ENCODE data around the gene CIPC.
A peak's percentile ranks its signal among the peaks of the same experiment; 100 is the strongest.

The CIPC gene

DNA sequence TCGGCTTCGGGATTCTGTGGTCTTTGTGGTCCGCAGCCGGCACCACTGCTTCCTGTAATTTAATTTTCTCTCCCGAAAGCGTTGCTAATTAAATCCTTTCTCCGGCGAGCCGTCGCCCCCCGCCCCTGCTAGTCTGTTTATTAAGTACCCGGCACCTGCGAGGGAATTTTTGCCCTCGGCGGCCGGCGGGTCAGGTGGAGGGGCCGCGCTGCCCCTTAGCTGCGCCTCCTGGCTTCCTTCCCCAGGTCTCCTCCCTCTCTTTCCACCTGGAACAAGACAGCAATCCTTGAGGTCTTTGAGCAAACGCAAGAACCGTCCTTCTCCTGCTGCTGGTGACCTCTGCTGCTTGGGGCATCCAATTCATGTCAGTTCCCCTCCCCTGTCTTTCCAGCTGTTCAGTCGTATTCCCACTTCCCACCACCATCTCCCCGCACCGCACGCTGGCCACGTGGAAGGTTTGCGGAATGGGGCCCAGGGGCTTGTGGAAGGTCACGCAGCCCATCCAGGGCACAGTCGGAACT, 27.3 kb downstream of the CIPC start:
- H3K36me3 ChIP-seq (ENCODE audit: control insufficient read depth, insufficient read depth, low read length), result no peaks in the 10 kb centered on the region
- peaks cover 30% of the 10 kb centered on the region for H3K27me3 ChIP-seq (ENCODE audit: control insufficient read depth, insufficient read depth, low read length, poor library complexity, severe bottlenecking)
- no peak overlapping the region for H3K27ac ChIP-seq (ENCODE audit: insufficient read depth, low read depth, low read length, poor library complexity, severe bottlenecking)
- WGBS, 2 experiments, result 28% methylated on average over 30 of the region's 30 CpGs
- peak overlapping the region; percentile 53 for H3K4me3 ChIP-seq (ENCODE audit: insufficient read depth, low read depth, low read length)
- H3K9me3 ChIP-seq (ENCODE audit: control insufficient read depth, low read length), result no peaks in the 10 kb centered on the region
- peaks cover 13% of the 10 kb centered on the region for H3K4me1 ChIP-seq (ENCODE audit: control insufficient read depth, insufficient read depth, low read length)

- no peaks in the 10 kb centered on the region for H3K36me3 ChIP-seq (ENCODE audit: control insufficient read depth, insufficient read depth, low read length)
- H3K4me3 ChIP-seq (ENCODE audit: insufficient read depth, low read depth, low read length), result no peak overlapping the region
- 93 to 95% methylated on average over 8 of the region's 8 CpGs for WGBS, 2 experiments
- no peak overlapping the region for H3K27ac ChIP-seq (ENCODE audit: insufficient read depth, low read depth, low read length, poor library complexity, severe bottlenecking)
- H3K27me3 ChIP-seq (ENCODE audit: control insufficient read depth, insufficient read depth, low read length, poor library complexity, severe bottlenecking), result peaks cover 30% of the 10 kb centered on the region
- no peaks in the 10 kb centered on the region for H3K9me3 ChIP-seq (ENCODE audit: control insufficient read depth, low read length)
- peaks cover 11% of the 10 kb centered on the region for H3K4me1 ChIP-seq (ENCODE audit: control insufficient read depth, insufficient read depth, low read length)
These were observed 27.8 kb downstream of the CIPC start for GRCh38 chr14:77125823-77126325.

- no peaks in the 10 kb centered on the region for H3K36me3 ChIP-seq (ENCODE audit: control insufficient read depth, insufficient read depth, low read length)
- H3K9me3 ChIP-seq (ENCODE audit: control insufficient read depth, low read length), result no peaks in the 10 kb centered on the region
- WGBS, 2 experiments, result 90 to 93% methylated on average over 3 to 4 of the region's 4 CpGs
- no peak overlapping the region for H3K27ac ChIP-seq (ENCODE audit: insufficient read depth, low read depth, low read length, poor library complexity, severe bottlenecking)
- H3K4me1 ChIP-seq (ENCODE audit: control insufficient read depth, insufficient read depth, low read length), result peaks cover 6% of the 10 kb centered on the region
- peaks cover 30% of the 10 kb centered on the region for H3K27me3 ChIP-seq (ENCODE audit: control insufficient read depth, insufficient read depth, low read length, poor library complexity, severe bottlenecking)
- no peak overlapping the region for H3K4me3 ChIP-seq (ENCODE audit: insufficient read depth, low read depth, low read length)
These were observed 28.5 kb downstream of the CIPC start for GRCh38 chr14:77126461-77126990.

DNA sequence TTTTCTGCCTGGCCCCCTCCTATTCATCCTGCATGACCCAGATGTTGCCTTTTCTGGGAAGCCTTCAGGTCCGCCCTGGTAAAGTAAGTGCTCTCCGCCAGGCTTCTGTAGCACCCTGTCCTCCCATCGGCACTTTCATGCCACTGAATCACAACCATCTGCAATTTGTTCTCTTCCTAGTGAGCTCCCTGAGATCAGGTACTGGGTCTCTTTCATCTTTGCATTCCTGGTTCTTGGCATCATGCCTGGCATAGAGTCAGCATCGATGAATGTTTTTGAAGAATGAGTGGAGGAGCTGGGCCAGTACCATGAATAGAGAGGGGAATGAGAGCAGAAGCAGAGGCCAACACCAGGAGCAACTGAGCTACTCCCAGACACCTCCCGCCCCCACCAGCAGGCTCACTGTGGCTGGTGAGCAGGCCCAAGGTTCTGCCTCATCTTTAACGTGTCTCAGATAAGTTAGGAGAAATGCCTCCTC, 30.4 kb downstream of the CIPC start:
- Histone ChIP-seq H3K27me3 (ENCODE audit: control insufficient read depth, insufficient read depth, low read length, poor library complexity, severe bottlenecking) (peaks cover 37% of the 10 kb centered on the region), H3K9me3 (ENCODE audit: control insufficient read depth, low read length) (no peaks in the 10 kb centered on the region), H3K27ac (ENCODE audit: insufficient read depth, low read depth, low read length, poor library complexity, severe bottlenecking) (no peak overlapping the region), H3K4me1 (ENCODE audit: control insufficient read depth, insufficient read depth, low read length) (peaks cover 6% of the 10 kb centered on the region), H3K4me3 (ENCODE audit: insufficient read depth, low read depth, low read length) (no peak overlapping the region), H3K36me3 (ENCODE audit: control insufficient read depth, insufficient read depth, low read length) (no peaks in the 10 kb centered on the region)
- WGBS, 2 experiments, result 88 to 92% methylated on average over 6 of the region's 6 CpGs

DNA sequence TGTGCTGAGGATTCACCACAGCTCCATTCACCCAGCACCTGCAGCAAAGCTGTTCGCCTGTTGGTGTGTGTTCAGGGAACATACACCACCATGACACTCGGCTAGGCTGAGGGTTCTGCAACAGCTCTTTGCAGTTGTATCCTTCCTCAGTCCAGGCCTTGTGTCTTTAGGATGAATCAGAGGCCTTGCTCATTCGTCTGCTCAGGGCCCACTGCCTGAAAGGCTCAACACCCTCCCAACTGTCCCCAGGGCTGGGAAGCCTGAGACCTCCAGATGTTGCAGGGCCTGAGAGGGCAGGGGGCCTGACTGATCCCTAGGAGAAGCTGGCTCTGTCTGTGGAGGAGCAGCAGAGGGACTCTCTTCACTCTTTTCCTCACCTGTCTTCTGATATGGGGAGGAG, 32.3 kb downstream of the CIPC start:
- WGBS, 2 experiments, result 83 to 84% methylated on average over 3 of the region's 3 CpGs

DNA sequence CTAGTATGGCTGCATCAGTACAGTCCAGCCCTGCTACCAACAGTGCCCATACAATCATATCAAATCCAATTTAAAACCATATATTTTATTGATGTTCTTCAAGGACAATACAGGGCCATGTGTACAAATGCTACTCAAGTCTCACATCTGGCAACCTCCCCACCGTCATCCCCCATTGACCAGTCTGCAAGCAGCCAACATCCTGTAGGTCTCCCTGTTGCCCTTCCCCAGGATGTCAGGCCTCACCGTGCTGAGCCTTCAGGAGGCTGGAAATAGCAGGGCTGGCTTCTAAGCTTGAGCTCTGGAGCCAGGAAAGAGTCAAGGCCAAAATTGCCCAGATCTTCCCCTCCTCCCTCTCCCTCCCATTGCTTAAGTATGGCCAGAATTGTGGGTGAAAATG, 33.1 kb downstream of the CIPC start:
- 75 to 86% methylated on average over 2 of the region's 2 CpGs for WGBS, 2 experiments
- Histone ChIP-seq H3K9me3 (ENCODE audit: control insufficient read depth, low read length) (no peaks in the 10 kb centered on the region), H3K36me3 (ENCODE audit: control insufficient read depth, insufficient read depth, low read length) (no peaks in the 10 kb centered on the region), H3K4me1 (ENCODE audit: control insufficient read depth, insufficient read depth, low read length) (no peaks in the 10 kb centered on the region), H3K4me3 (ENCODE audit: insufficient read depth, low read depth, low read length) (no peak overlapping the region), H3K27ac (ENCODE audit: insufficient read depth, low read depth, low read length, poor library complexity, severe bottlenecking) (no peak overlapping the region), H3K27me3 (ENCODE audit: control insufficient read depth, insufficient read depth, low read length, poor library complexity, severe bottlenecking) (peaks cover 27% of the 10 kb centered on the region)

More for the DNA sequence above, 32.3 kb downstream of the CIPC start:
- H3K36me3 ChIP-seq (ENCODE audit: control insufficient read depth, insufficient read depth, low read length), result no peaks in the 10 kb centered on the region
- H3K4me1 ChIP-seq (ENCODE audit: control insufficient read depth, insufficient read depth, low read length), result no peaks in the 10 kb centered on the region
- H3K27ac ChIP-seq (ENCODE audit: insufficient read depth, low read depth, low read length, poor library complexity, severe bottlenecking), result no peak overlapping the region
- H3K27me3 ChIP-seq (ENCODE audit: control insufficient read depth, insufficient read depth, low read length, poor library complexity, severe bottlenecking), result peaks cover 35% of the 10 kb centered on the region
- no peaks in the 10 kb centered on the region for H3K9me3 ChIP-seq (ENCODE audit: control insufficient read depth, low read length)
- no peak overlapping the region for H3K4me3 ChIP-seq (ENCODE audit: insufficient read depth, low read depth, low read length)

DNA sequence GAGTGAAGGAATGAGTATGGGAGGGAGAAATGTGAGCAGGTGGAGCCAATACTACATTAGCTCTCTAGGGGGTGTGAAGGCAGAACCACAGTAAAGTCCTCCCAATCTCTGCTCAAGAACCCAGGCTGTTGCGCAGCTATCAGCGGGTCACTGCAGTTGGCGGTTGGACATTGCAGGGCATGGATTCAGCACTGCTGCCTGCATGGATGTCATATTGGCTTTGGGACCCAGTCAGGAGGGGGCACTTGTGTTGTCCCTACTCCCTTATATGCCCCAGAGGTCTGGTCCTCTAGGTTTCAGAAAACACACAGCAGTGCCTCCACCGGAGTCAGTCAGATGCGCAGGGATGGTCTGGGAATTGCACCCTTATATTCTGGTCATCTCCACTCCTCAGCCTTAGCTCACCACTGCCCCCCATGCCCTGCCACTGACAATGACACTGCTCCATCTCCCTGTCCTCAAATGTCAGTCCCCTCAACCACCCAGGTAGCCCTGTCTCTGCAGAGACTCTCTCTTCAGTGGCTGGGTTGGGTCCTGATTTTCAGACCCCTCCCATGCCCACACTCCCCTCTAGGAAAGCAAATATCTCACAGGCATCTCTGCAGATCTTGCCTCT, 33.9 kb downstream of the CIPC start:
- no peaks in the 10 kb centered on the region for H3K9me3 ChIP-seq (ENCODE audit: control insufficient read depth, low read length)
- 84 to 85% methylated on average over 5 of the region's 5 CpGs for WGBS, 2 experiments
- H3K4me1 ChIP-seq (ENCODE audit: control insufficient read depth, insufficient read depth, low read length), result no peaks in the 10 kb centered on the region
- H3K27ac ChIP-seq (ENCODE audit: insufficient read depth, low read depth, low read length, poor library complexity, severe bottlenecking), result no peak overlapping the region
- no peaks in the 10 kb centered on the region for H3K36me3 ChIP-seq (ENCODE audit: control insufficient read depth, insufficient read depth, low read length)
- H3K27me3 ChIP-seq (ENCODE audit: control insufficient read depth, insufficient read depth, low read length, poor library complexity, severe bottlenecking), result peaks cover 23% of the 10 kb centered on the region
- H3K4me3 ChIP-seq (ENCODE audit: insufficient read depth, low read depth, low read length), result no peak overlapping the region

DNA sequence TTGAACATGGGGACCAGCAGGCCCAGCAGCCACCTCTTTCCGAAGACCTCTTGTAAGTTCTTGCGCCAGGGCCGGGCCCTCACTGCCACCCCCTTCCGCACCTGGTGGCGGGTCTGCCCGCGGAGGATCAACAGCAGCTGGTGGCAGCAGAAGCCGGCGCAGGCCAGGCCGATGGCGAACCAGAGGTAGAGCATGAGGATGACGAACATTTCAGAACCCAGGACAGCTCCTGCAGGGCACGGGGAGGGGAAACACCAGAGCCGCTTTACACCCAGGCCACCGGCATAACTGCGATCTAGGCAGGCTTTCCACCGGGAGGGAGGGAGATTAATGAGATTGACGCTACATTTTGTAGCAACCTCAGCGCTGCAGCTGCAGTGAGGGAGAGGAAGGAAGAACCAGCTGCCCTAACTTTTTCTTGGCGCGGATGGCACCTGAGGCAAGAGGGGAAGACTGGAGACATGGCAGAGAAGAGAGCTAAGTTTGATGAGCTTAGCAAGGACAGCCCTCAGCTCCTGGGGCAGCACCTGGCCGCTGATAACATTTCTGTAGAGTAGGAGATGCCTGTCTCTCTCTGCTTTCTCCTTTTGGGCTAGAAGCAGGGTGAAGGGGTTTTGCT, 35.8 kb downstream of the CIPC start:
- no peak overlapping the region for H3K4me3 ChIP-seq (ENCODE audit: insufficient read depth, low read depth, low read length)

DNA sequence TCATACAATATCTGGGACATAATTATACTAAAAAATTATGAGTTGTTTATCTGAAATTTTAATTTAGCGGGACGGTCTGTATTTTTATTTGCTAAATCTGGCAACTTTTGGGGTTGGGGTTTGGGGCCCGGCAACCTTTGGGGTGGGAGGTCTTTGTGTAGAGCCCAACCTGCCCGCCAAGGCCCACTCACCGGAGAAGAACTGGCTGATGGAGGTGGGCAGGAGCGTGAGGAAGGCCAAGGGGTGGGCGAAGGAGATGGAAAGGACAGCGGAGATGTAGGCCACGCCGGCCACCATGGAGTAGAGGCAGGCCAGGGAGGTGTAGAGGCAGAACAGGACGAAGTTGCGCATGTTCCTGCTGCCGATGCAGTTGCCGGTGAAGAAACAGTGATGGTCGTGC, 41.0 kb downstream of the CIPC start:
- H3K27ac ChIP-seq (ENCODE audit: insufficient read depth, low read depth, low read length, poor library complexity, severe bottlenecking), result no peak overlapping the region
- H3K36me3 ChIP-seq (ENCODE audit: control insufficient read depth, insufficient read depth, low read length), result no peaks in the 10 kb centered on the region
- 92 to 94% methylated on average over 15 of the region's 15 CpGs for WGBS, 2 experiments
- no peak overlapping the region for H3K4me3 ChIP-seq (ENCODE audit: insufficient read depth, low read depth, low read length)
- H3K9me3 ChIP-seq (ENCODE audit: control insufficient read depth, low read length), result no peaks in the 10 kb centered on the region
- peaks cover 68% of the 10 kb centered on the region for H3K27me3 ChIP-seq (ENCODE audit: control insufficient read depth, insufficient read depth, low read length, poor library complexity, severe bottlenecking)
- H3K4me1 ChIP-seq (ENCODE audit: control insufficient read depth, insufficient read depth, low read length), result peaks cover 22% of the 10 kb centered on the region

More for the DNA sequence above, 35.8 kb downstream of the CIPC start:
- Histone ChIP-seq H3K4me1 (ENCODE audit: control insufficient read depth, insufficient read depth, low read length) (no peaks in the 10 kb centered on the region), H3K27ac (ENCODE audit: insufficient read depth, low read depth, low read length, poor library complexity, severe bottlenecking) (no peak overlapping the region), H3K27me3 (ENCODE audit: control insufficient read depth, insufficient read depth, low read length, poor library complexity, severe bottlenecking) (peaks cover 29% of the 10 kb centered on the region), H3K36me3 (ENCODE audit: control insufficient read depth, insufficient read depth, low read length) (no peaks in the 10 kb centered on the region), H3K9me3 (ENCODE audit: control insufficient read depth, low read length) (no peaks in the 10 kb centered on the region)
- 28 to 30% methylated on average over 22 of the region's 22 CpGs for WGBS, 2 experiments

Measured in ectodermal cell (in vitro differentiated cells).